ENCODE results near the gene ENTPD1. TPM values are rescaled to one million over a fixed set of nuclear protein-coding genes. Genes with fewer than 3 reads are reported as not detected.
"Not testable (repeated sequence)": the region's sequence is repeated elsewhere in the genome, so short reads cannot be mapped to it uniquely, and the experiment has no call there.

Gene ENTPD1
- total RNA-seq = 10 to 100 TPM; 62.5 to 92.9 TPM
- long read RNA-seq, donor 1, transcript ENTPD1-201 (10 exons, 2,035 nt) = major isoform, 27 of 48 reads
- long read RNA-seq, donor 1, partial matches to known transcripts = 6 of 48 reads
- long read RNA-seq, donor 1, other reads (novel, unspliced or antisense) = 14 of 48 reads
- long read RNA-seq, donor 2, transcript ENTPD1-201 (10 exons, 2,035 nt) = major isoform, 33 of 67 reads
- long read RNA-seq, donor 2, partial matches to known transcripts = 4 of 67 reads
- long read RNA-seq, donor 2, other reads (novel, unspliced or antisense) = 23 of 67 reads

GRCh38 chr10:95756041-95756761 lies at the start of gene ENTPD1:
TSS of gene ENTPD1 (plus strand) at chr10:95756163. CDS start at chr10:95756240, 77 bp downstream.
- intact Hi-C loops (cut with DNase I) = no loop called here
- DNase-seq (ENCODE audit: low spot score) = peak; percentile 59

GRCh38 chr10:95706573-95706972 lies 49.4 kb upstream of the ENTPD1 start:
- no peak for DNase-seq (ENCODE audit: low spot score)
- intact Hi-C loops (cut with DNase I) = no loop called here

- peak; percentile 70 for DNase-seq (ENCODE audit: low spot score)
- intact Hi-C loops (cut with DNase I) = no loop called here
Observed at GRCh38 chr10:95706990-95707389, 49.0 kb upstream of the ENTPD1 start.

- intact Hi-C loops (cut with DNase I) = no loop called here
- no peak for DNase-seq (ENCODE audit: low spot score)
Observed at GRCh38 chr10:95711492-95711891, 44.5 kb upstream of the ENTPD1 start.

GRCh38 chr10:95716466-95716865 lies 39.5 kb upstream of the ENTPD1 start:
- intact Hi-C loops (cut with DNase I) = no loop called here
- DNase-seq (ENCODE audit: low spot score) = no peak

GRCh38 chr10:95716866-95717265 lies 39.1 kb upstream of the ENTPD1 start:
- DNase-seq (ENCODE audit: low spot score) = no peak
- intact Hi-C loops (cut with DNase I) = no loop called here

GRCh38 chr10:95720745-95721144 lies 35.2 kb upstream of the ENTPD1 start:
- intact Hi-C loops (cut with DNase I); DNase-seq (ENCODE audit: low spot score): not testable (repeated sequence)

GRCh38 chr10:95722496-95722895 lies 33.5 kb upstream of the ENTPD1 start:
- not testable (repeated sequence) for DNase-seq (ENCODE audit: low spot score)

GRCh38 chr10:95728526-95728925 lies 27.4 kb upstream of the ENTPD1 start:
- DNase-seq (ENCODE audit: low spot score) = no peak
- intact Hi-C loops (cut with DNase I) = loop anchor here in 1 of 2 donors (5.0 kb wide), 1 partner anchor 376 kb away; no protein-coding TSS in a partner anchor

More at GRCh38 chr10:95722496-95722895, 33.5 kb upstream of the ENTPD1 start:
- intact Hi-C loops (cut with DNase I) = not testable (repeated sequence)

- intact Hi-C loops (cut with DNase I) = loop anchor here in 1 of 2 donors (5.0 kb wide), 1 partner anchor 377 kb away; no protein-coding TSS in a partner anchor
- no peak for DNase-seq (ENCODE audit: low spot score)
Observed at GRCh38 chr10:95729323-95730055, 26.5 kb upstream of the ENTPD1 start.

- no peak for DNase-seq (ENCODE audit: low spot score)
- intact Hi-C loops (cut with DNase I) = no loop called here
Observed at GRCh38 chr10:95730233-95730632, 25.7 kb upstream of the ENTPD1 start.

- intact Hi-C loops (cut with DNase I); DNase-seq (ENCODE audit: low spot score): not testable (repeated sequence)
Observed at GRCh38 chr10:95732907-95733306, 23.1 kb upstream of the ENTPD1 start.

- no peak for DNase-seq (ENCODE audit: low spot score)
- intact Hi-C loops (cut with DNase I) = no loop called here
Observed at GRCh38 chr10:95739056-95739455, 16.9 kb upstream of the ENTPD1 start.

GRCh38 chr10:95741807-95742467 lies 14.0 kb upstream of the ENTPD1 start:
- DNase-seq (ENCODE audit: low spot score) = no peak
- intact Hi-C loops (cut with DNase I) = no loop called here

GRCh38 chr10:95742485-95742884 lies 13.5 kb upstream of the ENTPD1 start:
- DNase-seq (ENCODE audit: low spot score) = no peak
- intact Hi-C loops (cut with DNase I) = no loop called here

- DNase-seq (ENCODE audit: low spot score) = no peak
- intact Hi-C loops (cut with DNase I) = no loop called here
Observed at GRCh38 chr10:95742962-95743535, 12.9 kb upstream of the ENTPD1 start.

- intact Hi-C loops (cut with DNase I) = no loop called here
Observed at GRCh38 chr10:95745501-95745900, 10.5 kb upstream of the ENTPD1 start.

GRCh38 chr10:95748349-95748748 lies 7.6 kb upstream of the ENTPD1 start:
- intact Hi-C loops (cut with DNase I) = no loop called here
- no peak for DNase-seq (ENCODE audit: low spot score)

More at GRCh38 chr10:95745501-95745900, 10.5 kb upstream of the ENTPD1 start:
- no peak for DNase-seq (ENCODE audit: low spot score)

- DNase-seq (ENCODE audit: low spot score) = peak; percentile 58
- intact Hi-C loops (cut with DNase I) = no loop called here
Observed at GRCh38 chr10:95755511-95756004, 405 bp upstream of the ENTPD1 start.
